Measurements from ENCODE around the gene NPIPB8. TPM values are rescaled to one million over a fixed set of nuclear protein-coding genes. Genes with fewer than 3 reads are reported as not detected.
"Not testable (repeated sequence)": the region's sequence is repeated elsewhere in the genome, so short reads cannot be mapped to it uniquely, and the experiment has no call there.

Gene NPIPB8
- polyA plus RNA-seq, 3 donors = 0.11 TPM; not detected in 2

DNA sequence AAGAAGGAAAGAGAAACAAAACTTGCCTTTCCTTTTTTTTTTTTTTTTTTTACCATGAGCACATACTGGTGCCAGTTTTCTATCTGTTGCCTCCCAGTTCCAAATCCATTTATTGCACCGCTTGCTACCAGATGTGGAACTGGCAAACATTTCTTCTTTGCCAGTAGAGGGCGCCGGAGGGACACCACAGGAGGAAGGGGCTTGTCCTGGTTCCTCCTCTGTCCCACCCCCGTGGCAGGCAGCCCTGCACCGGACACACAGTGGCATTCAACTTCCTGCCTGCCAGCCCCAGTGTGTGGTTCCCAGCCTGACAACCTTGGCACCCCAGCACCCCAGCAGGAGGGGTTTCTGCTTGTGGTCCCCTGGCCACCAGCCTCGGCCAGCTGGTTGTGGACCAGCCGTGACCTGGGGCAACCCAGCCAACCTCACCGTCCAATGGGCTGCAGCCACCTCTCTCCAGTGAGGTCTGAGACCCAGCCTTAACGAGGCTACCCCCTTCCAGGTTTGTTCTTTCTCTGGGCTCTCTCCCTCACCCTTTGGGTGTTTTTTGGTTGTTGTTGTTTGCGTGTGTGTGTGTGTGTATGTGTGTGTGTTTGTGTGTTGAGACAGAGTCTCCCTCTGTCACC, 50.6 kb downstream of the NPIPB8 start:
- H3K4me3 ChIP-seq (replicated peaks in 1 of 3; ENCODE audit: low read depth in 2 of 3, low read length in 3 of 3); H2AFZ ChIP-seq (ENCODE audit: insufficient read depth, low read depth, low read length, poor library complexity, severe bottlenecking); H3K4me1 Mint-ChIP-seq; H3K36me3 ChIP-seq (replicated peaks in 1 of 2; ENCODE audit: control insufficient read depth in 1 of 2, insufficient read depth in 2 of 2, low read length in 2 of 2); DNase-seq; H3K9me3 ChIP-seq (replicated peaks in 1 of 2; ENCODE audit: control insufficient read depth in 1 of 2, insufficient read depth in 1 of 2, low read length in 2 of 2); H3K4me1 ChIP-seq (ENCODE audit: control insufficient read depth in 1 of 2, insufficient read depth in 2 of 2, low read length in 2 of 2); H3K27ac ChIP-seq (ENCODE audit: low read depth in 1 of 2, low read length in 2 of 2); H3K36me3 Mint-ChIP-seq; H3K9ac ChIP-seq (ENCODE audit: insufficient read depth, low read length, poor library complexity, severe bottlenecking); intact Hi-C loops (cut with micrococcal nuclease); H3K27ac Mint-ChIP-seq; H3K79me2 ChIP-seq (ENCODE audit: insufficient read depth, low read length); H3K9me3 Mint-ChIP-seq; H3K4me2 ChIP-seq (replicated peaks; ENCODE audit: extremely low read depth, low read length, poor library complexity, severe bottlenecking); H3K27me3 ChIP-seq (ENCODE audit: control insufficient read depth in 2 of 2, insufficient read depth in 2 of 2, low read length in 2 of 2); H4K20me1 ChIP-seq (ENCODE audit: insufficient read depth, low read length); H3K27me3 Mint-ChIP-seq (ENCODE audit: low read depth in 3 of 3): not testable (repeated sequence)
- no CpG with 5 or more reads among the region's 10 CpGs for WGBS (ENCODE audit: insufficient coverage)
- peak overlapping the region in 1 of 2 donors; percentile 24 for H3K4me3 Mint-ChIP-seq

GRCh38 chr16:28689425-28689824, 51.6 kb downstream of the NPIPB8 start:
- H3K27me3 Mint-ChIP-seq (ENCODE audit: low read depth in 3 of 3); DNase-seq; H3K4me1 ChIP-seq (ENCODE audit: control insufficient read depth in 1 of 2, insufficient read depth in 2 of 2, low read length in 2 of 2); H3K4me1 Mint-ChIP-seq; H3K4me2 ChIP-seq (replicated peaks; ENCODE audit: extremely low read depth, low read length, poor library complexity, severe bottlenecking); H3K9ac ChIP-seq (ENCODE audit: insufficient read depth, low read length, poor library complexity, severe bottlenecking); H3K4me3 Mint-ChIP-seq; H3K27ac Mint-ChIP-seq; H3K79me2 ChIP-seq (ENCODE audit: insufficient read depth, low read length); intact Hi-C loops (cut with micrococcal nuclease); H2AFZ ChIP-seq (ENCODE audit: insufficient read depth, low read depth, low read length, poor library complexity, severe bottlenecking); H3K36me3 Mint-ChIP-seq; H3K4me3 ChIP-seq (replicated peaks in 1 of 3; ENCODE audit: low read depth in 2 of 3, low read length in 3 of 3); H4K20me1 ChIP-seq (ENCODE audit: insufficient read depth, low read length); H3K27me3 ChIP-seq (ENCODE audit: control insufficient read depth in 2 of 2, insufficient read depth in 2 of 2, low read length in 2 of 2); H3K9me3 ChIP-seq (replicated peaks in 1 of 2; ENCODE audit: control insufficient read depth in 1 of 2, insufficient read depth in 1 of 2, low read length in 2 of 2); H3K9me3 Mint-ChIP-seq; H3K27ac ChIP-seq (ENCODE audit: low read depth in 1 of 2, low read length in 2 of 2); H3K36me3 ChIP-seq (replicated peaks in 1 of 2; ENCODE audit: control insufficient read depth in 1 of 2, insufficient read depth in 2 of 2, low read length in 2 of 2): not testable (repeated sequence)
- no CpG with 5 or more reads among the region's 13 CpGs for WGBS (ENCODE audit: insufficient coverage)

GRCh38 chr16:28691722-28692121, 53.9 kb downstream of the NPIPB8 start:
- not testable (repeated sequence) for H3K4me1 Mint-ChIP-seq; H3K27ac ChIP-seq (ENCODE audit: low read depth in 1 of 2, low read length in 2 of 2); H3K4me1 ChIP-seq (ENCODE audit: control insufficient read depth in 1 of 2, insufficient read depth in 2 of 2, low read length in 2 of 2)

DNA sequence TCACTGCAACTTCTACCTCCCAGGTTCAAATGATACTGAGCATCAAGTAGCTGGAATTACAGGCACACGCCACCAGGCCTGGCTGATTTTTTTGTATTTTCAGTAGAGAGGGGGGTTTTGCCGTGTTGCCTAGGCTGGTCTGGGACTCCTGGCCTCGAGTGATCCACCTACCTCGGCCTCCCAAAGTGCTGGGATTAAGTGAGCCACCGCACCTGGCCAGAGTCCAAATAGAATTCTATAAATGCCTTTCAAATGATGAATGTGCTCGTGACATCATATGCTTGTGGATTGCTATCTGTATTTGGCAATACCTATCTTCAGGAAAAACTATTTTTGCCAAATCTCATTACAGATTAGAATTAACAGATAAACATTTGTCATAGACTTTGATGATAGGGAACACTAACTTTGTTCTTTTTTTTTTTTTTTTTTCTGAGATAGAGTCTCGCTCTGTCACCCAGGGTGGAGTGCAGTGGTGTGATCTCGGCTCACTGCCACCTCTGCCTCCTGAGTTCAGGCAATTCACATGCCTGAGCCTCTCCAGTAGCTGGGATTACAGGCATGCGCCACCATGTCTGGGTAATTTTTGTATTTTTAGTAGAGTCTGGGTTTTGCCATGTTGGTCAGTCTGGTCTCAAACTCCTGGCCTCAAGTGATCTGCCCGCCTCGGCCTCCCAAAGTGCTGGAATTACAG, 55.5 kb downstream of the NPIPB8 start:
- H3K4me3 Mint-ChIP-seq; H3K9me3 ChIP-seq (replicated peaks in 1 of 2; ENCODE audit: control insufficient read depth in 1 of 2, insufficient read depth in 1 of 2, low read length in 2 of 2); intact Hi-C loops (cut with micrococcal nuclease); H3K27ac Mint-ChIP-seq; H2AFZ ChIP-seq (ENCODE audit: insufficient read depth, low read depth, low read length, poor library complexity, severe bottlenecking); H3K27me3 ChIP-seq (ENCODE audit: control insufficient read depth in 2 of 2, insufficient read depth in 2 of 2, low read length in 2 of 2); H3K4me1 ChIP-seq (ENCODE audit: control insufficient read depth in 1 of 2, insufficient read depth in 2 of 2, low read length in 2 of 2); H3K9me3 Mint-ChIP-seq; H3K27me3 Mint-ChIP-seq (ENCODE audit: low read depth in 3 of 3); H3K79me2 ChIP-seq (ENCODE audit: insufficient read depth, low read length); H3K36me3 Mint-ChIP-seq; H3K4me1 Mint-ChIP-seq; H3K4me3 ChIP-seq (replicated peaks in 1 of 3; ENCODE audit: low read depth in 2 of 3, low read length in 3 of 3); H3K27ac ChIP-seq (ENCODE audit: low read depth in 1 of 2, low read length in 2 of 2); H3K9ac ChIP-seq (ENCODE audit: insufficient read depth, low read length, poor library complexity, severe bottlenecking); DNase-seq; H3K36me3 ChIP-seq (replicated peaks in 1 of 2; ENCODE audit: control insufficient read depth in 1 of 2, insufficient read depth in 2 of 2, low read length in 2 of 2); H4K20me1 ChIP-seq (ENCODE audit: insufficient read depth, low read length); H3K4me2 ChIP-seq (replicated peaks; ENCODE audit: extremely low read depth, low read length, poor library complexity, severe bottlenecking): not testable (repeated sequence)
- no CpG with 5 or more reads among the region's 11 CpGs for WGBS (ENCODE audit: insufficient coverage)

More at GRCh38 chr16:28691722-28692121, 53.9 kb downstream of the NPIPB8 start:
- H3K79me2 ChIP-seq (ENCODE audit: insufficient read depth, low read length); H3K27me3 ChIP-seq (ENCODE audit: control insufficient read depth in 2 of 2, insufficient read depth in 2 of 2, low read length in 2 of 2); H4K20me1 ChIP-seq (ENCODE audit: insufficient read depth, low read length); intact Hi-C loops (cut with micrococcal nuclease); H3K4me3 Mint-ChIP-seq; H3K27ac Mint-ChIP-seq; DNase-seq; H3K9me3 ChIP-seq (replicated peaks in 1 of 2; ENCODE audit: control insufficient read depth in 1 of 2, insufficient read depth in 1 of 2, low read length in 2 of 2); H3K27me3 Mint-ChIP-seq (ENCODE audit: low read depth in 3 of 3); H3K9ac ChIP-seq (ENCODE audit: insufficient read depth, low read length, poor library complexity, severe bottlenecking); H3K36me3 ChIP-seq (replicated peaks in 1 of 2; ENCODE audit: control insufficient read depth in 1 of 2, insufficient read depth in 2 of 2, low read length in 2 of 2); H3K4me2 ChIP-seq (replicated peaks; ENCODE audit: extremely low read depth, low read length, poor library complexity, severe bottlenecking); H3K9me3 Mint-ChIP-seq; H3K36me3 Mint-ChIP-seq; H3K4me3 ChIP-seq (replicated peaks in 1 of 3; ENCODE audit: low read depth in 2 of 3, low read length in 3 of 3); H2AFZ ChIP-seq (ENCODE audit: insufficient read depth, low read depth, low read length, poor library complexity, severe bottlenecking): not testable (repeated sequence)
- WGBS (ENCODE audit: insufficient coverage) = no CpG with 5 or more reads among the region's 4 CpGs
